KBM-7 (cell line): ENCODE data around the gene FHIT.

ENCODE experiments used
- DNase-seq: peaks from one replicate; pipeline ENCODE4 v3.0.0-alpha.2; 2015
- in situ Hi-C: fragments of 300-500 bp; cut with MboI; formaldehyde crosslinking; loops from 2 replicates; pipeline ENCODE4 v1.14.3; 2020; ENCODE audit warnings: low sequenced_read_pairs, low pct_unique_long_range_greater_than_20kb, mixed read lengths

Gene FHIT

GRCh38 chr3:60973321-60973720 is 277.9 kb downstream of the FHIT start:
- DNase-seq: no peak
- in situ Hi-C loops: no loop called here

GRCh38 chr3:60972599-60972998 is 278.7 kb downstream of the FHIT start:
- in situ Hi-C loops: no loop called here
- DNase-seq: no peak

GRCh38 chr3:60970850-60971249 is 280.4 kb downstream of the FHIT start:
- no peak for DNase-seq
- in situ Hi-C loops: no loop called here

- DNase-seq: no peak
- in situ Hi-C loops: no loop called here
Measured at GRCh38 chr3:60967141-60967540, 284.1 kb downstream of the FHIT start.

GRCh38 chr3:60957541-60957940 is 293.7 kb downstream of the FHIT start:
- no peak for DNase-seq
- in situ Hi-C loops: no loop called here

- DNase-seq: no peak
- in situ Hi-C loops: no loop called here
Measured at GRCh38 chr3:60956729-60957128, 294.5 kb downstream of the FHIT start.

GRCh38 chr3:60955034-60955433 is 296.2 kb downstream of the FHIT start:
- DNase-seq: no peak
- in situ Hi-C loops: no loop called here

GRCh38 chr3:60954048-60954447 is 297.2 kb downstream of the FHIT start:
- in situ Hi-C loops: no loop called here
- no peak for DNase-seq

- in situ Hi-C loops: no loop called here
- no peak for DNase-seq
Measured at GRCh38 chr3:60953351-60953750, 297.9 kb downstream of the FHIT start.

GRCh38 chr3:60952055-60952454 is 299.2 kb downstream of the FHIT start:
- in situ Hi-C loops: no loop called here
- DNase-seq: no peak

GRCh38 chr3:60949146-60949545 is 302.1 kb downstream of the FHIT start:
- in situ Hi-C loops: no loop called here
- DNase-seq: no peak

- in situ Hi-C loops: no loop called here
- no peak for DNase-seq
Measured at GRCh38 chr3:60948488-60948887, 302.8 kb downstream of the FHIT start.

- in situ Hi-C loops: no loop called here
- DNase-seq: no peak
Measured at GRCh38 chr3:60935709-60936108, 315.5 kb downstream of the FHIT start.

GRCh38 chr3:60933824-60934223 is 317.4 kb downstream of the FHIT start:
- no peak for DNase-seq
- in situ Hi-C loops: no loop called here

- in situ Hi-C loops: no loop called here
- DNase-seq: no peak
Measured at GRCh38 chr3:60932643-60933042, 318.6 kb downstream of the FHIT start.

- in situ Hi-C loops: no loop called here
- DNase-seq: no peak
Measured at GRCh38 chr3:60932170-60932569, 319.1 kb downstream of the FHIT start.

GRCh38 chr3:60931452-60931851 is 319.8 kb downstream of the FHIT start:
- in situ Hi-C loops: no loop called here
- DNase-seq: no peak

GRCh38 chr3:60920519-60920918 is 330.7 kb downstream of the FHIT start:
- in situ Hi-C loops: no loop called here
- DNase-seq: no peak

- in situ Hi-C loops: no loop called here
- no peak for DNase-seq
Measured at GRCh38 chr3:60919296-60919695, 332.0 kb downstream of the FHIT start.

GRCh38 chr3:60917141-60917540 is 334.1 kb downstream of the FHIT start:
- in situ Hi-C loops: no loop called here
- DNase-seq: no peak

GRCh38 chr3:60916546-60916945 is 334.7 kb downstream of the FHIT start:
- in situ Hi-C loops: no loop called here
- no peak for DNase-seq

- in situ Hi-C loops: no loop called here
- no peak for DNase-seq
Measured at GRCh38 chr3:60913474-60913873, 337.8 kb downstream of the FHIT start.
